ENCODE results near the gene AOPEP.

The AOPEP gene

GRCh38 chr9:95126739-95127138 is 400.2 kb downstream of the AOPEP start:
- H3F3A ChIP-seq (ENCODE audit: control insufficient read depth, insufficient read depth) = no peaks in the 10 kb centered on the region
- no peaks in the 10 kb centered on the region for H4K20me1 ChIP-seq (ENCODE audit: control insufficient read depth, insufficient read depth, low read depth, low read length)
- H3K4me3 ChIP-seq (ENCODE audit: low read length) = no peak overlapping the region
- H3K9me3 ChIP-seq (ENCODE audit: control insufficient read depth, insufficient read depth, low read length) = no peaks in the 10 kb centered on the region
- H3K27me3 ChIP-seq (ENCODE audit: control insufficient read depth, low read length) = no peaks in the 10 kb centered on the region
- no peak overlapping the region for H3K27ac ChIP-seq (ENCODE audit: low read depth, low read length)
- no peaks in the 10 kb centered on the region for H3K79me2 ChIP-seq (ENCODE audit: control insufficient read depth, low read length)
- TF ChIP-seq CTCF (IDR thresholded peaks at IDR 0.05; ENCODE audit: low read depth, low read length, poor library complexity, severe bottlenecking) (no peak), EZH2phosphoT487 (IDR thresholded peaks at IDR 0.05; ENCODE audit: borderline replicate concordance, low read length) (no peak)
- no peaks in the 10 kb centered on the region for H3K4me1 ChIP-seq (ENCODE audit: control insufficient read depth, low read length)
- H3K4me2 ChIP-seq (ENCODE audit: low read length) = no peak overlapping the region
- H3K36me3 ChIP-seq (ENCODE audit: control insufficient read depth, low read length) = no peaks in the 10 kb centered on the region
- H3K9me2 ChIP-seq (replicated peaks; ENCODE audit: control insufficient read depth, low read length) = no peaks in the 10 kb centered on the region

- no peaks in the 10 kb centered on the region for H3K27me3 ChIP-seq (ENCODE audit: control insufficient read depth, low read length)
- no peak overlapping the region for H3K27ac ChIP-seq (ENCODE audit: low read depth, low read length)
- no peaks in the 10 kb centered on the region for H3K9me3 ChIP-seq (ENCODE audit: control insufficient read depth, insufficient read depth, low read length)
- TF ChIP-seq EZH2phosphoT487 (IDR thresholded peaks at IDR 0.05; ENCODE audit: borderline replicate concordance, low read length) (no peak), CTCF (IDR thresholded peaks at IDR 0.05; ENCODE audit: low read depth, low read length, poor library complexity, severe bottlenecking) (peak; percentile 69)
- H4K20me1 ChIP-seq (ENCODE audit: control insufficient read depth, insufficient read depth, low read depth, low read length) = no peaks in the 10 kb centered on the region
- no peak overlapping the region for H3K4me3 ChIP-seq (ENCODE audit: low read length)
- H3K9me2 ChIP-seq (replicated peaks; ENCODE audit: control insufficient read depth, low read length) = no peaks in the 10 kb centered on the region
- no peaks in the 10 kb centered on the region for H3K79me2 ChIP-seq (ENCODE audit: control insufficient read depth, low read length)
- H3K4me2 ChIP-seq (ENCODE audit: low read length) = no peak overlapping the region
- H3F3A ChIP-seq (ENCODE audit: control insufficient read depth, insufficient read depth) = no peaks in the 10 kb centered on the region
- H3K36me3 ChIP-seq (ENCODE audit: control insufficient read depth, low read length) = no peaks in the 10 kb centered on the region
- H3K4me1 ChIP-seq (ENCODE audit: control insufficient read depth, low read length) = no peaks in the 10 kb centered on the region
These were observed 401.0 kb downstream of the AOPEP start for GRCh38 chr9:95127249-95128176.

GRCh38 chr9:95128177-95128524 is 401.7 kb downstream of the AOPEP start:
- Histone ChIP-seq H3K4me2 (ENCODE audit: low read length) (no peak overlapping the region), H3K27ac (ENCODE audit: low read depth, low read length) (no peak overlapping the region), H3K4me1 (ENCODE audit: control insufficient read depth, low read length) (no peaks in the 10 kb centered on the region), H3K27me3 (ENCODE audit: control insufficient read depth, low read length) (no peaks in the 10 kb centered on the region), H3K9me2 (replicated peaks; ENCODE audit: control insufficient read depth, low read length) (no peaks in the 10 kb centered on the region), H3K9me3 (ENCODE audit: control insufficient read depth, insufficient read depth, low read length) (no peaks in the 10 kb centered on the region), H4K20me1 (ENCODE audit: control insufficient read depth, insufficient read depth, low read depth, low read length) (no peaks in the 10 kb centered on the region), H3K79me2 (ENCODE audit: control insufficient read depth, low read length) (no peaks in the 10 kb centered on the region), H3F3A (ENCODE audit: control insufficient read depth, insufficient read depth) (no peaks in the 10 kb centered on the region), H3K4me3 (ENCODE audit: low read length) (no peak overlapping the region), H3K36me3 (ENCODE audit: control insufficient read depth, low read length) (no peaks in the 10 kb centered on the region)
- no peak for TF ChIP-seq EZH2phosphoT487 (IDR thresholded peaks at IDR 0.05; ENCODE audit: borderline replicate concordance, low read length)
- no peak for TF ChIP-seq CTCF (IDR thresholded peaks at IDR 0.05; ENCODE audit: low read depth, low read length, poor library complexity, severe bottlenecking)

All from DOHH2 (cell line).